ENCODE measurements around the gene TRAPPC3L.
"Not testable (repeated sequence)": the region's sequence is repeated elsewhere in the genome, so short reads cannot be mapped to it uniquely, and the experiment has no call there.

Gene TRAPPC3L

GRCh38 chr6:116514111-116514510, 31.4 kb downstream of the TRAPPC3L start:
- DNase-seq (ENCODE audit: low read depth in 2 of 3, low spot score in 1 of 3), result no peak

- DNase-seq (ENCODE audit: low read depth in 2 of 3, low spot score in 1 of 3), result no peak
Observed at GRCh38 chr6:116513224-116513875, 32.1 kb downstream of the TRAPPC3L start.

GRCh38 chr6:116512734-116513133, 32.8 kb downstream of the TRAPPC3L start:
- no peak for DNase-seq (ENCODE audit: low read depth in 2 of 3, low spot score in 1 of 3)

- DNase-seq (ENCODE audit: low read depth in 2 of 3, low spot score in 1 of 3), result no peak
Observed at GRCh38 chr6:116512111-116512559, 33.3 kb downstream of the TRAPPC3L start.

- no peak for DNase-seq (ENCODE audit: low read depth in 2 of 3, low spot score in 1 of 3)
Observed at GRCh38 chr6:116511424-116512110, 33.9 kb downstream of the TRAPPC3L start, which contains the start of gene CALHM5. Gene CALHM5 (plus strand): TSS chr6:116511639. CDS start chr6:116511697, 58 bp downstream.

- DNase-seq (ENCODE audit: low read depth in 2 of 3, low spot score in 1 of 3), result no peak
Observed at GRCh38 chr6:116508527-116508926, 37.0 kb downstream of the TRAPPC3L start.

- no peak for DNase-seq (ENCODE audit: low read depth in 2 of 3, low spot score in 1 of 3)
Observed at GRCh38 chr6:116507324-116507723, 38.2 kb downstream of the TRAPPC3L start.

DNA sequence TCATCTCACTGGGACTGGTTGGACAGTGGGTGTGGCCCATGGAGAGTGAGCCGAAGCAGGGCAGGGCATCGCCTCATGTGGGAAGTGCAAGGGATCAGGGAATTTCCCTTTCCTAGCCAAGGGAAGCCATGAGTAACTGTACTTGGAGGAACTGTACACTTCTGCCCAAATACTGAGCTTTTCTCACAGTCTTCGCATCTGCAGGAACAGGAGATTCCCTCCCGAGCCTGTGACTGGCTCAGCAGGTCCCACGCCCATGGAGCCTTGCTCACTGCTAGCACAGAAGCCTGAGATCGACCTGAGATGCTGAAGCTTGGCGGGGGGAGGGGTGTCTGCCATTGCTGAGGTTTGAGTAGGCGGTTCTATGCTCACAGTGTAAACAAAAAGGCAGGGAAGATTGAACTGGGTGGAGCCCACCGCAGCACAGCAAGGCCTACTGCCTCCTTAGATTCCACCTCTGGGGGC, 44.5 kb downstream of the TRAPPC3L start:
- DNase-seq (ENCODE audit: low read depth in 2 of 3, low spot score in 1 of 3), result no peak

- no peak for DNase-seq (ENCODE audit: low read depth in 2 of 3, low spot score in 1 of 3)
Observed at GRCh38 chr6:116497113-116497676, 48.3 kb downstream of the TRAPPC3L start.

GRCh38 chr6:116495161-116495560, 50.3 kb downstream of the TRAPPC3L start:
- not testable (repeated sequence) for DNase-seq (ENCODE audit: low read depth in 2 of 3, low spot score in 1 of 3)

DNA sequence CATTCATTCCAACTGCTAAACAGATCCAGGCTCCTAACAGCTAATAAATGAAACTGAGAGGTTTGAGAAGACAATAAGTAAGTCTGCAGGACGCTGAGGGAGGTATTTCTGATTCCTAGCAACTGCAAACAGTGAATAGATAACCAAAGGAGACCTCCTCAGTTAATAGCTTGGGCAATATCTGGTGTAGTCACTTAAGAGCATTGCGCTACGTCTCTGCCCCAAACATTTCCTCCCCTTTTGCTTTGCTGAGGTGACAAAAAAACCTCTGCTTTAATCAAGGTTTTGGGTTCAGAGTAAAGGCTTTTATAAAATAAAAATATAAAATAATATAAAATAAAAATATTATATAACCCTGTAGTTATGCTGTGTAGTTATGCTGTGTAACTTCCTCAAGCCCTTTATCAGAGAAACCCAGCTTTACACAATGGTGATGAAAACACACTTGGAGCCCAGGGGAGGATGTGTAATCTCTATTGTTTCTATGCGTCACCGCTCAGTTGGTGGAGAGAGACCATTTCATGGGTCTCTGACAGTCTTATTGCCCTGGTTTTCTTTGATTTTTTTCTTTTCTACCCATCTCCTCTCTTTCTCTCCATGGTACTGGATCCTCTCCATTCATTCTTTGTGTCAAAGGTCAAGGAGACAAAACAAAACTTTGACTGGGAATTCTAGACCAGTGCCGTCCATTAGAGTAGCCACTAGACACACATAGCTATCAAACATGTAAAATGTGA, 53.0 kb downstream of the TRAPPC3L start:
- no peak for DNase-seq (ENCODE audit: low read depth in 2 of 3, low spot score in 1 of 3)

- no peak for DNase-seq (ENCODE audit: low read depth in 2 of 3, low spot score in 1 of 3)
Observed at GRCh38 chr6:116491610-116492330, 53.7 kb downstream of the TRAPPC3L start.

DNA sequence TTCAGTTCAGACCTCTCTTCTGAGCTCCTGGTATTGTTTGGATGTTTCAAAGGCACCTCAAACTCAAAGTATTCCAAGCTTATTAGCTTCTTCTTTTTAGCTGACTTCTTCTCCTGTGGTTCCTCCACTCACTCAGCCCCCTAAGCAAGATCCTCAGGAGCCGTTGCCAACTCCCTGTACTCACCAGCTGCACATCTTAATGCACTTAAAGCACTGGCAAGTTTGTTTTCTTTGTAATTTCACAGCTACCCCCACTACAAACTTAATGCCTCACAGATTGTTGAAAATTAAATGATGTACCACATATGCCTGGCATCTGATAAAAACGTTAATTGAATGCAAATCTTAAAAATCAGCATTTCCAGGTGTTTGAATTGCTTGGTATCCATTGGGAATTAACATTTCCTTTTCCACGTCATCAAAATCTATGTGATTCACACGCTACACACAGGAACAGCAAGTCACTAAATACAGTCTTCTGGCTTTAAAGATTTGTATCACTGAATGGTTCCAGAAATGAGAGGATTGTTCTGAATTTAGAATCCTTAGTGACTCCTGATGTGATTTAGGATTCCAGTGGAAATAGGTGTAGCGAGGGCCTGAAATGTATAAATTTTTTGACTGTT, 59.8 kb downstream of the TRAPPC3L start:
- no peak for DNase-seq (ENCODE audit: low read depth in 2 of 3, low spot score in 1 of 3)

GRCh38 chr6:116483616-116484015, 61.9 kb downstream of the TRAPPC3L start:
- no peak for DNase-seq (ENCODE audit: low read depth in 2 of 3, low spot score in 1 of 3)

GRCh38 chr6:116482780-116483179, 62.7 kb downstream of the TRAPPC3L start:
- DNase-seq (ENCODE audit: low read depth in 2 of 3, low spot score in 1 of 3), result no peak

- no peak for DNase-seq (ENCODE audit: low read depth in 2 of 3, low spot score in 1 of 3)
Observed at GRCh38 chr6:116476002-116476678, 69.3 kb downstream of the TRAPPC3L start.

- DNase-seq (ENCODE audit: low read depth in 2 of 3, low spot score in 1 of 3), result no peak
Observed at GRCh38 chr6:116475141-116475540, 70.3 kb downstream of the TRAPPC3L start.

- no peak for DNase-seq (ENCODE audit: low read depth in 2 of 3, low spot score in 1 of 3)
Observed at GRCh38 chr6:116472706-116473105, 72.8 kb downstream of the TRAPPC3L start.

DNA sequence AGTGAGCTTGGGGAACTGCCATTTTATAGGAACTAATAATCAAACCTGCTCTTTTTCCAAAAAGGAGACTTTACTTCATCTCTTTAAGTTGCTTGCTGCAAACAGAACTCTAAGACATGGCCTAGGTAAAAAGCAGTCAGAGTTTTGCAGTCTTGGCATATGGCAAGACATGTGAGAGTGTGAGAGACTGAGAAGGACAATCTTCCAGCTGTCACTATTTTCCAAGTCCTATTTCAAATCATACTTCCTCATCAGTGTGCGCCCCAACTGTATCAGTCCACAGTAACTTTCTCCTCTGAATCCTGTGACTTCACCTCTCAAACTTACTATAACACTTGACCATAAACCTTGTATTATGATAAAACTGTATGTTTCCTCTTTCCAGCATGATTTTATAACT, 74.0 kb downstream of the TRAPPC3L start:
- DNase-seq (ENCODE audit: low read depth in 2 of 3, low spot score in 1 of 3), result no peak

DNA sequence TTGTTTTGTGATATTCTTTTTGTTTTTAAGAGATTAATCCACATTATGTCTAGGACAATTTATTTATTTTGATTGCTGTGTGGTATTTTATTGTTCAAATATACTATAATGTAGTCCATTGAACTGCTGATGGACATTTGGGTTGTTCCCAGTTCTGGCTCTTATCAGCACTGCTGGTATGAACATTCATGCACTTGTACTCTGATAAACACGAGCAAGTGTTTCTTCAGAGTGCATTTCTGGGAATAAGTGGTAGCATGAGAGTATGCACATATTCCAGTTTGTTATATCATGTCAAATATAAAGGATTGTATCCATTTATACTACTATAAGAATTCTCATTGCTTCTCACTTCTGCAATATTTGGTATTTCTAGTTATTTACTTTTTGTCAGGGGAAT, 77.2 kb downstream of the TRAPPC3L start:
- DNase-seq (ENCODE audit: low read depth in 2 of 3, low spot score in 1 of 3), result no peak
